Measurements from ENCODE around the gene ST7.
A peak's percentile ranks its signal among the peaks of the same experiment; 100 is the strongest.
"Not testable (repeated sequence)": the region's sequence is repeated elsewhere in the genome, so short reads cannot be mapped to it uniquely, and the experiment has no call there.

The ST7 gene

DNA sequence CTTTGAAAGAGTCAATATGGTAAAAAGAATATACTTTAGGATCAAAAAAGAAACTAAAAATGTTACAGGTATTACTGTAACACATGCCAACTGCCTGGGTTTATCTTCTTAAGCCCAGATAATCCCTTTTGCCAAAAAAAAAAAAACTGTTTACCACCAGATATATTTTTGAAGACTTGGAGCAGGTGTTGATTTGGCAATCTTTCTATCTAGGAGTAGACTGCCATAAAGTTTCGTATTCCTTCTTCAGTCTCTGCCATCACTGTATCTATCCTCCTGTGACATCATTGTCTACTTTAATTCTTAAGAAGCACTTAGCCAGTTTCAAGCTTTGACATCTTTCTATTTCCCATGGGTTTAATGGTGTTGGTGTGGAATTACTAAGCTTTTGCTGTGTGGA lies 161.0 kb downstream of the ST7 start:
- no peak for DNase-seq (ENCODE audit: low read depth, low spot score)
- H3K4me3 ChIP-seq (ENCODE audit: low read depth, low read length) = no peak overlapping the region
- CTCF ChIA-PET = interaction anchor here (1.4 to 16.7 kb wide), 4 partner anchors 11 to 186 kb away, joined by 3 to 519 read pairs (median 158); partner anchors contain the start of gene ST7
- TF ChIP-seq, protein P1, sequence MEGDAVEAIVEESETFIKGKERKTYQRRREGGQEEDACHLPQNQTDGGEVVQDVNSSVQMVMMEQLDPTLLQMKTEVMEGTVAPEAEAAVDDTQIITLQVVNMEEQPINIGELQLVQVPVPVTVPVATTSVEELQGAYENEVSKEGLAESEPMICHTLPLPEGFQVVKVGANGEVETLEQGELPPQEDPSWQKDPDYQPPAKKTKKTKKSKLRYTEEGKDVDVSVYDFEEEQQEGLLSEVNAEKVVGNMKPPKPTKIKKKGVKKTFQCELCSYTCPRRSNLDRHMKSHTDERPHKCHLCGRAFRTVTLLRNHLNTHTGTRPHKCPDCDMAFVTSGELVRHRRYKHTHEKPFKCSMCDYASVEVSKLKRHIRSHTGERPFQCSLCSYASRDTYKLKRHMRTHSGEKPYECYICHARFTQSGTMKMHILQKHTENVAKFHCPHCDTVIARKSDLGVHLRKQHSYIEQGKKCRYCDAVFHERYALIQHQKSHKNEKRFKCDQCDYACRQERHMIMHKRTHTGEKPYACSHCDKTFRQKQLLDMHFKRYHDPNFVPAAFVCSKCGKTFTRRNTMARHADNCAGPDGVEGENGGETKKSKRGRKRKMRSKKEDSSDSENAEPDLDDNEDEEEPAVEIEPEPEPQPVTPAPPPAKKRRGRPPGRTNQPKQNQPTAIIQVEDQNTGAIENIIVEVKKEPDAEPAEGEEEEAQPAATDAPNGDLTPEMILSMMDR (IDR thresholded peaks at IDR 0.05; ENCODE audit: insufficient read depth, low read length, missing control alignments) = no peak
- POLR2A ChIA-PET = no interaction called here

- no peak overlapping the region for H3K4me3 ChIP-seq (ENCODE audit: low read depth, low read length)
- CTCF ChIA-PET = interaction anchor here (1.9 to 16.7 kb wide), 5 partner anchors 9 to 188 kb away, joined by 4 to 519 read pairs (median 62); no protein-coding TSS in a partner anchor
- POLR2A ChIA-PET = no interaction called here
- TF ChIP-seq, protein P1 (IDR thresholded peaks at IDR 0.05; ENCODE audit: insufficient read depth, low read length, missing control alignments) = no peak
- DNase-seq (ENCODE audit: low read depth, low spot score) = no peak
Measured at GRCh38 chr7:117116211-117116610, 162.9 kb downstream of the ST7 start.

DNA sequence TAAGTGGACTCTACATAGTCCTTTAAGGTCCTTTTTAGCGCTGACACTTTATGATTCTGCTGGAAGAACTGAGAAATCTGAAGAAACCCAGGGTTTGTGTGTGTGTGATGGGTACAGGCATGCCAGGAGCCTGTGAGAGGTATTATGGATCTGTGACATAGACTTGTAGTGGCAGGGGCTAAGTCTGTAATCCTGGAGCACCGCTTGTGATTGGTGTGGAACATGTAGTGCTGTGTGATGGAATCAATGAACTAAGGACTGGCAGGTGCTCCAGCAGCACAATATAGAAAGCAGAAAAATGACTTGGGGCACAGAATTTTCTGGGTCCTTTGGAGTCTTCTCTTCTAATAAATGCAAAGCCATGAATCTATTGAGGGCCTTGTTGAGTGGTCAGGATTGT lies 163.9 kb downstream of the ST7 start:
- POLR2A ChIA-PET = no interaction called here
- H3K4me3 ChIP-seq (ENCODE audit: low read depth, low read length) = no peak overlapping the region
- TF ChIP-seq, protein P1 (IDR thresholded peaks at IDR 0.05; ENCODE audit: insufficient read depth, low read length, missing control alignments) = no peak
- CTCF ChIA-PET = interaction anchor here (1.3 to 16.7 kb wide), 9 partner anchors 8 to 189 kb away, joined by 3 to 519 read pairs (median 8); no protein-coding TSS in a partner anchor
- DNase-seq (ENCODE audit: low read depth, low spot score) = no peak

DNA sequence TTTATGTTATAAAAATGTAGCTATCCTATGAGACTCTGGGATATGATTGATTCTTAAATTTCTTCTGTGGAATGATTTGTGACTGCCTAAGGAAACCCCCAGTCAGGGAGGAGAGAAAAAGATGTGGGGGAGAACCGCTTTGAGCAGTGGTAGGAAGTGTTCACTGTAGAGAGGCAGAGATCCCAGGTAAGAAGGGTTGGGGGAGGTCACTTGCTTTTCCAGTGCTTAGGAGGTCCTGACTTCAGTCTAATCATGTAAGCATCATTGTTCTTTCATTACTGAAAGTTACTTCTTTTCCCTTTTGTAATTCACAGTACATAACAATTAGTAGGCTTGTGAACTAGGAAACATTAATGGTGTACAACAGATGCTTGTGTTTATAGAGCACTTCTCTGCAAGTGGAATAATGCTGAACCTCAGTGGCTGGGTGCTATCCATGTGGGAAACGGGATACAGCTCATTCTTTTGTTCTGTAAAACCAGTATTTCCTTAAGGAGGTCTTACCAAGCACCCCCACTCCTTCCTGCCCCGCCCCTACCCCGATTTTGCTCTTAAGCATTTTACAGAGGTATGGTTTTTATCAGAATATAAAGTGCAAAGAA lies 165.4 kb downstream of the ST7 start:
- no peak overlapping the region for H3K4me3 ChIP-seq (ENCODE audit: low read depth, low read length)
- TF ChIP-seq, protein P1 (IDR thresholded peaks at IDR 0.05; ENCODE audit: insufficient read depth, low read length, missing control alignments) = no peak
- ChIA-PET POLR2A (no interaction called here), CTCF (interaction anchor here (0.7 to 16.7 kb wide), 19 partner anchors 7 to 190 kb away, joined by 3 to 519 read pairs (median 4); no protein-coding TSS in a partner anchor)
- DNase-seq (ENCODE audit: low read depth, low spot score) = no peak

- no peak overlapping the region for H3K4me3 ChIP-seq (ENCODE audit: low read depth, low read length)
- DNase-seq (ENCODE audit: low read depth, low spot score) = no peak
- TF ChIP-seq, protein P1 (IDR thresholded peaks at IDR 0.05; ENCODE audit: insufficient read depth, low read length, missing control alignments) = peak; percentile 79
- CTCF ChIA-PET = interaction anchor here (0.7 to 16.7 kb wide), 25 partner anchors 6 to 266 kb away, joined by 3 to 519 read pairs (median 4); no protein-coding TSS in a partner anchor
- POLR2A ChIA-PET = no interaction called here
Measured at GRCh38 chr7:117119192-117119924, 166.1 kb downstream of the ST7 start.

- CTCF ChIA-PET = interaction anchor here (0.8 to 16.7 kb wide), 14 partner anchors 8 to 265 kb away, joined by 3 to 519 read pairs (median 5); no protein-coding TSS in a partner anchor
- DNase-seq (ENCODE audit: low read depth, low spot score); POLR2A ChIA-PET; H3K4me3 ChIP-seq (ENCODE audit: low read depth, low read length): not testable (repeated sequence)
Measured at GRCh38 chr7:117120321-117120720, 167.0 kb downstream of the ST7 start.

DNA sequence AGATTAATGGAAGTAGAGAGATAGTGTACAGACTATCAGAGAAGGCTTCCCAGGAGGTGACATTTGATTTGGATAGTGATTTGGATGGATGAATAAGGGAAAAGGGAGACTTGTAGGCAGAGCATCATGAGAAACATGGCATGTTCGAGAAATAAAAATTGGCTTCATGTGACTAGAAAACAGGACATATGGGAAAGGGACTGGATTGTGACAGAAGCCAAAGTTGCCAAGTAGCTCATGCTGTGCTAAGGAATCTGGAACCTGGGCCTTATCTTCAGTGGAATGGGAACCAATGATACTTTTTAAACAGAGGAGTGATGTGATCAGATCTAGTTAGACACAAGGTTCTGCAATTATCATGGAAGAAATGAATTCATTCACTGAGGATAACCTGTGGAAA lies 168.7 kb downstream of the ST7 start:
- CTCF ChIA-PET = interaction anchor here (1.1 to 16.7 kb wide), 11 partner anchors 6 to 194 kb away, joined by 3 to 519 read pairs (median 7); no protein-coding TSS in a partner anchor
- H3K4me3 ChIP-seq (ENCODE audit: low read depth, low read length); POLR2A ChIA-PET; DNase-seq (ENCODE audit: low read depth, low spot score): not testable (repeated sequence)
